T-helper 2 cell (primary cell): ENCODE data around the gene OCA2.
"Not testable (repeated sequence)": the region's sequence is repeated elsewhere in the genome, so short reads cannot be mapped to it uniquely, and the experiment has no call there.

Experiments
- DNase-seq, 5 experiments: peaks; one replicate each; pipeline versions ENCODE4 v3.0.0 to v3.0.0-alpha.2; 2012 to 2022

Gene OCA2

DNA sequence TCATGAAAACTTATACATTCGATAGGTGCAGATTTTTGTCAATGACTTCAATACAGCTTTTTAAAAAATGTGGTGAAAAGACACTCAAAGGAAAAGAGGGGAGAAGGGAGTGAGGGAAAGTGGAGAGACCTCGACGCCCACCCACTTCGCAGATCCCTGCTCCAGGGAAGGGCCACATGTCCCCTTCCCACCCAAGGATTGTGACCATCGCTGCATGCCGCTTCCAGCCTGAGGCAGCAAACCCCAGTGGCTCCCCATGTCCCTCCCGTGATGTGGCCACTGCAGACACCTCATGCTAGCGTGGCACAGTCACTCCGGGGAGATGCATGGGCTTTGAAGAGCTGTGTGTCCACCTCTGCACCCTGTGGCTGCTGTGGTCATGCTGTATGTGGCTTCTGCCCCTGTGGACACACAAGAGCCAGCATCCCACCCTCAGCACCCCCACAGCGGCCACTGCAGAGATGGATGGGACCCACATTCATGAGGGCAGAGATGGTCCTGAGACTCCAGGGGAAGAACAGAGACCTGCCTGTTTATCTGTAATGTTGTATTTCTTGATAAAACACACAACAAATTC lies 230.2 kb downstream of the OCA2 start:
- no peak for DNase-seq

DNA sequence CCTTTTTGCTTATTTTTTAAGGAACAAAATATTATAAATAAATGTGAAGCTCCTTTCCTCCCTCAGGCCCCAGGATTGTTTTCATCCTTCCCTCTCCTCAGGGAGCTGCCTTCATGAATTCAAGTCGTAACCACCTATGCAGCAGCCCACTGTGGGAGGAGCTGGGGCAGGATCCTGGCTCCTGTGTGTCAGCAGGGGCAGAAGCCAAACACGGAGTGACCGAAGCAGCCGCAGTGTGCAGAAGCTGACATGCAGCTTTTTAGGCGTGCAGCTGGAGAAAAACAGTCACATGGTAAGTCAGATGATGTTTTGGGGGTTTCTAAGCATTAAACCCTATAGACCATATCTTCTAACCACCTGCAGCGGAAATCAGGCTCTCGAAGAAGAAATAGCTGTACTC lies 231.3 kb downstream of the OCA2 start:
- DNase-seq, result no peak

DNA sequence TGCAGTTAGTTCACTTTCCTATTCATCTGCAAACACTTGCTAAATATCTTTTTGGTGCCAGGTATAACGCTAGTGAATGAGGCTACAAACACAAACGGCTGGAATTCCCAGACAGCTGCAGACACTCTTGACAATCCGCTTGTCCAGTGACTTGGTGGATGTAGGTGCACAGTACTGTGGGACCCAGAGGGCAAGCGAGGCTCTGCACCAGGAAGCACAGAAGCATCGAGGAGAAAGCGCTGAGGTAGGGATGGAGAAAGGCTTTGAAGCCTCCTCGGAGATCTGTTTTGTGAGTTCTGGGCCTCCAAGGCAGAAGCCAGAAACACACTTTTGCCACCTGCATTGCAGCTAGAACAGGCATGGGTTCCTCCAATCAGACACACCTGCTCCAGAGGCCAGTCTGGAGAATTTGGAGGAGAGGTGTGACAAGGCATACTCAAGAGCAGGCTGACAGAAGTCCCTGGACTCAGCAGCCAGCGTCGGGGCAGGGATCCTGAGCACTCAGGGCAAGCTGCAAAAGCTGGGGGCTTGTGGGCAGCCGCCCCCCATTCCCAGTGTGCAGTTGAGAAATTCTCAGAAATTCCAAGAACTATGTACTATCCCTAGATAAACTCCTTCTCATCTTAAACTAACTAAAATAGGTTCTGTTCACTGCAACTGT lies 232.5 kb downstream of the OCA2 start:
- no peak for DNase-seq

DNA sequence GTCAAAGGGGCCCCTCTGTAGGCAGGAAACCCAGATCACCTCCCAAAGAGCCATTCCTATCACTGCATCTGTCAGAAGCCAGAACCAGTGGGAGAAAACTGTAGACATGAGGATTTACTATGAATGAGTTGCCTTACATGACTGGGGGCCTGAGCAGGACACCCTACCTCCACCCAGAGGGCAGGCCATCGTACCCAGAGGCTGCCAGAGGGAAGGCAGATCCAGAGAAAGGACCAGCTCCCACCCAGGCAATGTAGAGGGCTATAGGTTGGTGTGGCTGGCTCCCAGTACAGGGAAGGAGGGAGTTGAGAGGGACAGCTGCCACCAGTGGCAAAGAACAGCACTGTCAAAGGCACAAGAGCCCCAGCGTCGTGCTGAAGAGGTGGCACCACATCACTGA lies 233.2 kb downstream of the OCA2 start:
- DNase-seq, result no peak

DNA sequence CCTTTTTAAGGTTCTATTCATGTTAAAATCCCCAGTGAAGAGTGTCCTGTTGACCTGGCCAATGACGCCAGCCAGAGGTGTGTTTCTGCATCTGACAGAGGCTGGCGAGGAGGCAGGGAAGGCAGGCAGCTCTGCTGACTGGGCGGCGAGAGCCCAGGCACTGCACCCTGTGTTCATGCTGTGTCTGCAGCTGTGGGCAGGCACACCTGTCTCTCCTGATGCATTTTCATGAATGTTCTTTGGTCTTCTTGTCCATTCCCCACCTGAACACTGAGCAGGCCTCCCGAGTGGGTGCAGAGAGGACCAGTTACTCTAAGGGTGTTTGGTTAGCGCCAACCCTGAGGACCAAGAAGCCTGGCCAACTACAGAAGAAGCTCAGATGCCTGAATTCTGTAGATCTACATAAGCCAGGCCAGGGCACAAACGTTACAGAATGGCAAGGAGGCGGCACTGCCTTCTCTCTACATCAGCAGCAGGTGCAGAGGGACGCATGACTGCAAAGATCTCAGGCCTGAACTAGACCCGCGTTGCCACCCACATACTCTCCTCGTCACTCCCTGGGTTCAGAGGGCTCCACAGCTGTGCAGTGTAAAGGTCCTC lies 233.7 kb downstream of the OCA2 start:
- no peak for DNase-seq

DNA sequence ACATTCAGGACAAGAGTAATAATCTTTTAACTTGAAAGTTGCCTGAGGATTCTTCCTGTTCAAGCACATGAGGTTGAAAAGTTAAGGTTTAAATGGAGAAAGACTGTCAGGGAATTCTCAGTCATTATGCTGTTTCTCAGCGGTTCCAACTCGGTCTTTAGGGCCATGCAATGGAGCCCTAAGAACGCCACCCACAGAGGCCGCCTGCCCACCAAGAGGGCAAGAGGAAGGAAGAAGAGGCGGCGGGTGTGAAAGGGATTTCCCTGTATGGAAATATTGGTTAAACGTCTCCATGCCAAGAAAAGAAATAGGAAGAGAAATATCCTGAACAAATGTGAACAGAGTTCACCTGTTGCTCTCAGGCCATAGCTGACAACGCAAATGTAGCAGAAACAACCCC lies 234.4 kb downstream of the OCA2 start:
- DNase-seq, result no peak

DNA sequence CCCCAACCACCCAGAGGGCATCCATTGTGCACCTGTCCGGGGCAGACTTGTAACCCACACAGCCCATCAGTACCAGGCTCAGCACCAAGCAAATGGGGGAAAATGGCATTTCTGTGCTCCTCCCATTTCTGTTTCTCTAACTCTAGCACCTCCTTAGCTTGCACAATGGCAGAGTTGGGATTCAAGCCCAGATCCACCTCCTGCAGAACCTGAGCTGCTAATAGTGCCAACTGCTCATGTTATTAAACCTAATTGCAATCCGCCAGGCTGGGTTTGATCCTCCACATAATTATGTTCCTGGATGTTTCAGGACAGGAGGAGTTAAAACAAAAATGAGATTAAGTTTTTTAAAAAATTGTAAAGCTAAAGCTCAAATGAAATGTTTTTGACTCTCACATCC lies 235.0 kb downstream of the OCA2 start:
- no peak for DNase-seq

DNA sequence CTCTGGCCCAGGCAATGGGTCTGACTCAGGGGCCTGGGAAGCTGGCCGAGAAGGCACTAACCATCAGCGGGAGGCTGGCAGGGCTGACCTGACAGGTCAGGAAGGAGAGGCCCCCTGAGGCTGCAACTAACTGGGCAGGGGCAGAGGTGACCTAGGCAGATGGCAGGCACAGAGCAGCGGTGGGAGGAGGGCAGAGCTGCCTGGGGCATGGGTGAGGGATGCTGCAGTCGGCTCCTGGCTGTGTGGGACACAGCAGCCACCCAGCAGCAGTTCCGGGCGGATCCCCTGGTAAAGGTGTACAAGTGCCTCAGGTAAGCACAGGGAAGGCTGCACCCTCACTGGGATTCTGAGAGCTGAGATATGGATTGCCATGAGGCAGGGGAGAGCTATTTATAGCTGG lies 236.1 kb downstream of the OCA2 start:
- no peak for DNase-seq

DNA sequence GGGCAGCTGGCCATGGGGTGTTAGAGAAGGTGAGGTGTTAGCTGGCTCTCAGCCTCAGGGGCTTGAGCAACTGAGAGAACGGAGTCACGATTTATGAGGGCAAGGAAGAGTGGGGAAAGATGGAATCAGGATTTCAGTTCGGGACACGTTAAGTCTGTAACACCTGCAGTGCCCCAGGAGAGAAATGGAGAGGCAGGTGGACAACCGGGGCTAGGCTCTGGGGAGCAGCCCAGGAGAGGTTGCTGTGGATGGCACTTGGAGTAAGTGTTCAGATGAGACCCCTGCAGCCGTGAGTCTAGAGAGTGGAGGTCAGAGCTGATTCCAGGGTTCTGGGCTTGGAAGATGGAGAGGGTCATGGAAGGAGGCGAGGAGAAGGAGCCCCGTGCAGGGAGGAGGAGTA lies 237.9 kb downstream of the OCA2 start:
- DNase-seq, result no peak

DNA sequence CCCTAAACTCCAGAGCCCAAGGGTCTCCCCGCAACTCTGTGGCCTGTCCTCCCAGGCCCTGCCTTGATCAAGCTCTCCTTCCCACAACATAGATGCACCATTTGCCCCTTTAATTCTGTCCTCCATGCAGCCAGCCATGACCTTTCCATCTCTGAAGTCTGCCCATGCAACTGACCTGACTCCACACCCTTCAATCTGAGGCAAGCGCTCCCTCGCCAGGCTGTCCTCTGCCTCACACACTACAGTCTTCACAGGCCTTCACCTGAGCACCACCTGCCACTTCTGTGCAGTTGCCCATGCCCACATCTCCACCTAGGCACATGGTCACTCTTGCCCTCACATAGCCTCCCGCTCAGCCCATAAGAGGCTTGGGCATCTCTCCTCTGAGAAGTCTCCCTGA lies 244.0 kb downstream of the OCA2 start:
- no peak for DNase-seq

DNA sequence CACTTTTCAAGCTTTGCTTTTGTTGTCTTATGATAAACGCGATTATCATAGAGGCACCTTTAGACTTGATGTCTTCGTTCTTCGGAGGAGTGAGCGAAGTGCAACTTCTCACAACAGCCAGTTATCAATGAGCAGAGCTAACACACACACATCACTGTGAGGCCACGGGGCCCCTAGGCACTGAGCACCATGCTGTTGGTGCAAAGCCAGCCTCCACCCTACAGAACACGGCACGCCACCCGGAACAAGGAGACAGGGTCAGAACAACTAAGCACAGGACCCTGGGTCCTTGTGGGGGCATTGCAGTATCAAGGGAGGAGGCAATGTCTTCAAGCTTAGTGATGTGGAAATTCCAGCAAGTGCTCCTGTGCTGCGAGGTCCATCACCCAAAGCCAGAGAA lies 244.5 kb downstream of the OCA2 start:
- no peak for DNase-seq

DNA sequence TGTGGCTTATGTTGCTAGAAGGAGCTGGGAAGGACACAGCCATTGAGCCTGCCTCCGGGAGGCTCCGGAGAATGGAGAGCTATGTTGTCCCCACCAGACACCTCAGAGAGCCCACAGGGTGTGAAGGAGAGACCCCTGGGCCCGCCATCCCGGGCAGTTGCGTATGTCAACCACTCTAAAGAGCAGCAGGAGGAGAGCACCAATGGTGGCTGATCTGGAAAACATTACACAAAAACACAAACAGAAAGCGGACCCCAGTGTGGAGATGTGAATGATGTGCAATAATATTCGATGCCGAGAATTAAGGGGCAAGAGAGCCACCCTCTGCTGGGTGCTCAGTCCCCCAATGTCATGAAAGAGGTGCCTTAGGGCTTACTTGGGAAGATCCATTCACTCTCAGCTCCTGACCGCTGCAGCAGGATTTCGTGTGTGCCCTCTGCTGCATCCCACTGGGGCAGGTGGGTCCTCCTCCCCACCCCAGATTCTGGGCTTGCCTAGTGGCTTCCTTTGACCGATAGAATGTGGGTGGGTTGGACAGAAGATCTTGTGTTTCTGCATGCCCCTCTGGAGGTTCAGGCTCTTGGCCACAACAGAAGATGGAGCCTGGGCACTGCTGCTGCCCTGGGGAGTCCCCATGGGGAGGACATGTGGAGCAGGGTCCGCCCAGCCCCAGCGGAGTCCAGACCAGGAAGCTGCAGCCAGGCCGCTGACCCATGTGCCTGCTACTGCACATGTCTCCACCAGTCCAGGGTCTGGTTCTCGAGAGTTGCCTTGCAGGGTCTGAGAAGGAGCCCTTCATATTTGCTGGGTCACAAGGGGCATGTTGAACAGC lies 245.3 kb downstream of the OCA2 start:
- DNase-seq, result no peak

DNA sequence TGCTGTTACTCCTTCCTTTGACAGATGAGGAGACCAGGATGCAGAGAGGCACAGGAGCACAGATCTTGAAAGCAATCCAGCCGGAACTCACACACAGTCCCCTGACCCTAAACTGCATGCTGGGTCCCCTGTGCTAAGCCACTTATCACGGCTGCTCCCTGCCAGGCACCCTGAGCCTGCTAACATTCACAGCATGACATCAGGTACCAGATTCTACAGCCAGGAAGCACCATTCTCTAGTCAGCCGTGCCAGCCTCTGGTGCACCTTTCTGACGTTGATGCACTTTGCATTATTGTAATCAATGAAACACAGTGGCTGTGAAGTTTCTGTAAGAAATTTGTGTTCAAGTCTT lies 247.3 kb downstream of the OCA2 start:
- DNase-seq, result no peak

DNA sequence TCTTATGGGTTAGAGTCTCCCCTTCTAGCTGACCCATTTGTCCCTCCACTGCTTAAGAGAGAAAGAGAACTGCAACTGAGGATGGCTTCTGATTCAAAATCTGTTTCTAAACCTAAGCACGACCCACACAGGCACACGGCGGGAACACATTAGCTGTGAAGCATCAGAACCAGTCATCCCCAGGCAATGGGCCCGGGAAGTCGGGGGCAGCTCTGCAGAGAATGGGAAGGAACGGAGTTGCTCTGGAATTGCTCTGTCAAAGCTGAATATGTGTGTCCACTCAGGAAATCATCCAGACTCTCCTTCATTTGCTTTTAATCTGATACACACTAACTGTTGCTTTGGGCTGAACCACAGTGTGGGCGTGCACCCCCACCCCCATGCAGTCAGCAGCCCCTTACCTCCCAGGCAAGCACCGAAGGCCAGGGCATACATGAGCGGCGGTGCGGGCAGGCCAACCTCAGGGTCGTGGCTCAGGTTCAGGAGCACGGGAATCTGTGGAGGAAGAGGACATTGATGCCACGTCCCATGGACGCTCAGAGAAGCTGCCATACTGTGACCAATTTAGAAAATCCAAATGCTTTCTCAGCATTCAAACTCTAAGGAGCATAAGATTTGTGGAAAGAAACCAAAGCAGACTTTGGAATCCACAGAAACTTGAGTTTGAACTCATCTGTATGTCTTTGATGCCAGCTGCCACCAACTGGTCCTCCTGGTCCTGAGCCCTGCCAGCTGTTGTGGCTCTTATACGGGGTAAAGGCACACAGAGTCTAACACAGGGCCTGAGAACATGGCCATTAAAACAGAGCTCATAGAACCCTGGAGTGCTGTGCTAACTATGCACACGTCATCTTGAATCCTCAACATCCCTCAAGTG lies 247.9 kb downstream of the OCA2 start:
- DNase-seq, result no peak

DNA sequence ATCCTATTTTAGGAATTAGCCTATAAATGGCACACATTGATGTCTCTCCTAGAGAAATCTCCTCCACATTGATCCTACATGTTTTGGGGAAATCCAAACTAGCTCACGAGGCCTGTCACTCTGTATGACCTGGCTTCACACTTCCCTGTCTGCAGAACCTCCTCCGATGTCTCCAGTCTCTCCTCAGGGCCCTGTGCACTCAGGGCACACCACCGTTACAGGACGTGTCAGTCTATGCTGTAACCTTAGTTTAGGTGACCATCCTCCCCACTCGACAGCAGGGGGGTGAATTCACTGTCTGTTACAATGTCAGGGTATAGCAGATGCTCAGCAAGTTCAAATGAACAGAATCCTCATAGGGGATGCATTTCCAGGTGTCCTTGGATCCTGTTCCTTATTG lies 249.1 kb downstream of the OCA2 start:
- no peak for DNase-seq

DNA sequence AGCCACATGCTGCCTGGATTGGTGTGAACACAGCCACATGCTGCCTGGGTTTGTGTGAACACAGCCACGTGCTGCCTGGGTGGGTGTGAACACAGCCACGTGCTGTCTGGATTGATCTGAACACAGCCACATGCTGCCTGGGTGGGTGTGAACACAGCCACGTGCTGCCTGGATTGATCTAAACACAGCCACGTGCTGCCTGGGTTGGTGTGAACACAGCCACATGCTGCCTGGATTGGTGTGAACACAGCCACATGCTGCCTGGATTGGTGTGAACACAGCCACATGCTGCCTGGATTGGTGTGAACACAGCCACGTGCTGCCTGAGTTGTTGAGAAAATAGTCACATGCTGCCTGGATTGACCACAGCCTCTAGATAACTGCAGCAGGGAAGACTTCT lies 250.2 kb downstream of the OCA2 start:
- not testable (repeated sequence) for DNase-seq

DNA sequence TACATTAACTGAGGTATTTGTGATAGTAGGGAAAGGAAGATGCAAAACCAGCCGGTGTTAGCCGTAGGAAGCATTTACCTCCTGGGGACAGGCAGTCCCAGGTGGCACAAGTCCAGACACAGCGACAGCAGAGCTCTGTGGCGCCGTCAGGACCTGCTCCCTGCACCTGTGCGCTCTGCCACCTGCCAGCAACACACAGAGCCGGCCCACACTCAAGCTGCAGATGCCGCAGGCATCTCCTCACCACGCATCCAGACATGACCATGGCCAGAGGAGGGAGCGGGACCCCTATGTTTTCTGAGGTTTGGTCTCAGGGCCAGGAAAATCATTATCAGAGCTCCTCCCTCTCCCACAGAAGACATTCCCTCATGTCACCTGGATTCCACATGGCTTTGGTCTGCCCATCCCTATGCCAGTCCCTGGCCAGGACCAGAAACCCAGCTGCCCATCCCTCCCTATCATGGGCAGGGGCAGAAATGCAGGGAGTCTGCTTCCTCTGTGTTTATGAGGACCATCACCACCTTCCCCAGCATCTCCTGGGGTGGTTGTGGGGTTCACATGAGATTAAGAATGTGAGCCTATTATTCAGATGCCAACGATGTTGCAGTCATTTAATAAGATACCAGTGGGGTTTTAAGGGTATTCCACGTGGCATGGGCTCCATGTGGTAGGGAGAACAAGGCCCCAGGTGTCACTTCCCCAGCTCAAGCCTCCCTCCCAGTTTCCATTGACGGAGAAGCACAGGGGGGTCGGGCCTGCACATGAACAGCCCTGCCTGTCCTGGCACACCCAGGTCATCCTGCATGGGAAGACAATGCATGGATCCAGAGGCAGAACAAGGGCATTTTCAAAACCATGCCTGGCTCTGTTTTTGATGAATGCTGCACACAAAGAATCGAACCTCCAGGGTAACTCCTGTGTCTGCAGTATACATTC lies 251.1 kb downstream of the OCA2 start:
- no peak for DNase-seq

DNA sequence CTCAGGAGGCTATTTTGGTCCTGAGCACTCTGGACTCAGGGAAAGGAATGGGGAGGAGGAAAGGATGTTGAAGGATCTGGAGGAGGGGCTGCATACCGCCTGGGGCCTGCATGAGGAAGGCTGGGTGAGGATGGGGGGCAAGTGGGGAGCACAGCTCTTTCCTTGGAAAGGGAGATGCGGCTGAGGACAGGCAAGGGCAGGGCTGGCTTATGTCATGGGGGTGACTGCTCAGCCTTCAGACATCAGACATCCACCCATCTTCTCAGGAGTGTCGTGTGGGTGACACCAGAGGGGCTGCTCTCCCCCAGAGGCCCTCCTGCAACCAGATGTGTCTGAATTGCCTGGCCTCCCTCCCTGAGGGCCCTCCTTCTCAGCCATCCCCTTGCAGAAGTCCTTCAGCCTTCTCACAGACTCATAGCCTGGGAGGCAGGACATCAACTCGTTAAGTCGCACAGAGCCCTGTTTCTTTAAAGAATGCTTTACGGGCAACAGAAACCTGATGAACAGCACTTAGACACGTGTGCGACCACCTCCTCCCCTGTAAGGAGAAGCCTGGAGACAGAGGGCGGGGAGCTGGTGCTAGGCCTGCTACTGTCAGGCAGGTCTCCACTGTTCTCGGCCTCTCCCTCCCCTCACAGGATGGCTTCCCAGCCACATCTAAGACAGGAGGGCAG lies 252.3 kb downstream of the OCA2 start:
- no peak for DNase-seq

DNA sequence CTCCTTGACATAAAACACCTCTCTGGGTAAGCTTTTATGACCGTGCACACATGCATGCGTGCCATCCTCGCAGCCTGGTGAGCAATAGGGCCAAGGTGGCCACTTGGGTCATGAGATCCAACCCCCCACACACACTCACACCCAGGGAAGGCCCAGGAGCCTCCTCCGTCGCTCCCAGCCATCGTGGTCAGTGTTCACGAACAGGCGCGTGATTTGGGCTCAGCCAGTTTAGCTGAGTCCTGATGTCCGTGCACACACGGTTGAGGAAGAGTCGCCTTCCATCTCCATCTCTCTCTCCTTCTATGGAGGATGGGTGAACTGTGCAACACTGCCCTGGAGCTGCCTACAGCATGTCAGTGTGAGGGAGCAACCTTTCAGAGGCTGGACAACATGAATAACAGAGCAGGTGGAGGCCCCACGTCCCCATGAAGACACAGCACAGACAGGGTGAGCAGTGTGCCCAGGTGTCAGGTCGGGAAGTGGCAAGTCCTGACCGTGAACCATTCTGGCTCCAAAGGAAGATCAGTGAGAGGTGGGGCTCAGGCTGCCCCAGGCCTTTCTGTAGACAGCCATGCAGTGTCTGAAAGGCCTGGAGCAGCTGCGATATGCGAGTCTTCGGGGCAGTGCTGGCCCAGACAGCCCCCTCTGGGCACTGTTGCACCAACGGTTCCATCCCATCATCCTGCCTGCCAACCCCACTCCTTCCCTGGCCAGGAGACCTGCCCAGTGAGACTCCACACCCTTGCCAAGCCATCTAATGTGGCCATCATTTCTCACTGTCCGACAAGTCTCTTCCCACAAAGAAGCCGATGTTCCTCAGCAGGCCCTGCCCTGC lies 253.4 kb downstream of the OCA2 start:
- DNase-seq, result no peak

DNA sequence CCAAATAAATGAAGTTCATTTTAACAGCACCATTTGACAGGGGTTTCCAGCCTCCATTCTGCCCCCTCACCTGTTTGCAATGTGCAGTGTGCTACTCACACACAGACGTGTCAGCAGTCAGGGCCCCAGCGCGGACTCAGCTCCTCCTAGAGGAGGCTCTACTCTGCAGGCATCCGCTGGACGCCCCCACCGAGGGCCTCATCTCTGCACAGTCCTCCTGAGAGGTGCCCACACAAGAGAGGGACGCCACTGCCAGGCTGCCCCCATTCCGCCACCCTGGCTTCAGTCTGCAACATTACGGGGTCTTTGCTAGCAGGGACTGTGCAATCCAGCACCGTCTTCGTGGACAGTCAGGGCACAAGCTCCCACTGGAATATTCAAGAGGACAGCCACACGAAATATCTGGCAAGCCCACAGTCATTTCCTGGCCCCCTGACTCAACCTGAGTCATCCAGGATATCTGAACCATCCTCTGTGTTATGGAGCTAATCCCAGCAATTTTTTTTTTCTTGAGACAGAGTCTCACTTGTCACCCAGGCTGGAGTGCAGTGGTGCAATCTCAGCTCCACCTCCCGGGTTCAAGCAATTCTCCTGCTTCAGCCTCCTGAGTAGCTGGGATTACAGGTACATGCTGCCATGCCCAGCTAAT lies 255.0 kb downstream of the OCA2 start:
- no peak for DNase-seq
